ENCODE results near the gene FRMPD1. TPM values are rescaled to one million over a fixed set of nuclear protein-coding genes. Genes with fewer than 3 reads are reported as not detected.

The FRMPD1 gene
- total and polyA plus RNA-seq, 7 donors, result 0.16 to 0.71 (median 0.28) TPM; not detected in 2

DNA sequence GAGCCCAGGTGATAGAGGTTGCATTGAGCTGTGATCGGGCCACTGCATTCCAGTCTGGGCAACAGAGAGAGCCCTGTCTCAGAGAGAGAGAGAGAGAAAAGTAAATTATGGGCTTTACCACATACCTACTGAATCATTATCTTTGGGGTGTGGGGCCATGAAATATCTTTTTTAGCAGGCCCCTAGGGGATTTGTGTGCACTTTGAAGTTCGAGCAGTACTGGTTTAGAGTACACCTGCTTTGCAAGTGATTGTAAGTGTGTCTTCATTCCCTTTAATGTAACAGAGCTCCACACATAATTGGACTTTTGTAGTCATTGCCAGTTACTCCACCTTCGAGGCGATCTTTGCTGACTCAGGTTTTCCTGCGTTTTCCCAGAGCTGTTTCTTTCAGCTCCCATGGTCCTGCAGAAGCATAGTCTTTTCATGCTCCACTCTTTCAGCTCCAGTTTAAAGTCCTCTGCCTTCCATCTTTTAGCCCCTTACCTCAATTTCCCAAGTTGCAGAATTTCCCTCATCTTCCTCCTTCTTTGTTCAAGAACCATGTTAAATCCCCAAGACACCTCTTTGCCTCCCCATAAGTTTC is 24.0 kb upstream of the FRMPD1 start:
- TF ChIP-seq, protein P1, sequence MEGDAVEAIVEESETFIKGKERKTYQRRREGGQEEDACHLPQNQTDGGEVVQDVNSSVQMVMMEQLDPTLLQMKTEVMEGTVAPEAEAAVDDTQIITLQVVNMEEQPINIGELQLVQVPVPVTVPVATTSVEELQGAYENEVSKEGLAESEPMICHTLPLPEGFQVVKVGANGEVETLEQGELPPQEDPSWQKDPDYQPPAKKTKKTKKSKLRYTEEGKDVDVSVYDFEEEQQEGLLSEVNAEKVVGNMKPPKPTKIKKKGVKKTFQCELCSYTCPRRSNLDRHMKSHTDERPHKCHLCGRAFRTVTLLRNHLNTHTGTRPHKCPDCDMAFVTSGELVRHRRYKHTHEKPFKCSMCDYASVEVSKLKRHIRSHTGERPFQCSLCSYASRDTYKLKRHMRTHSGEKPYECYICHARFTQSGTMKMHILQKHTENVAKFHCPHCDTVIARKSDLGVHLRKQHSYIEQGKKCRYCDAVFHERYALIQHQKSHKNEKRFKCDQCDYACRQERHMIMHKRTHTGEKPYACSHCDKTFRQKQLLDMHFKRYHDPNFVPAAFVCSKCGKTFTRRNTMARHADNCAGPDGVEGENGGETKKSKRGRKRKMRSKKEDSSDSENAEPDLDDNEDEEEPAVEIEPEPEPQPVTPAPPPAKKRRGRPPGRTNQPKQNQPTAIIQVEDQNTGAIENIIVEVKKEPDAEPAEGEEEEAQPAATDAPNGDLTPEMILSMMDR (IDR thresholded peaks at IDR 0.05), result no peak
- no peak for TF ChIP-seq POLR2A (IDR thresholded peaks at IDR 0.05)
- TF ChIP-seq POLR2AphosphoS5 (IDR thresholded peaks at IDR 0.05), result no peak
- no peak for TF ChIP-seq EP300 (IDR thresholded peaks at IDR 0.05)
- no peaks in the 10 kb centered on the region for H3K27me3 ChIP-seq
- WGBS, 2 donors, result 53 to 76% methylated on average over 5 of the region's 5 CpGs
- no peak overlapping the region for H3K27ac ChIP-seq
- DNase-seq, result no peak
- H3K36me3 ChIP-seq, result no peaks in the 10 kb centered on the region
- intact Hi-C loops (cut with DNase I), result no loop called here
- H3K4me3 ChIP-seq, result no peak overlapping the region
- no peaks in the 10 kb centered on the region for H3K9me3 ChIP-seq
- H3K4me1 ChIP-seq, result no peaks in the 10 kb centered on the region

DNA sequence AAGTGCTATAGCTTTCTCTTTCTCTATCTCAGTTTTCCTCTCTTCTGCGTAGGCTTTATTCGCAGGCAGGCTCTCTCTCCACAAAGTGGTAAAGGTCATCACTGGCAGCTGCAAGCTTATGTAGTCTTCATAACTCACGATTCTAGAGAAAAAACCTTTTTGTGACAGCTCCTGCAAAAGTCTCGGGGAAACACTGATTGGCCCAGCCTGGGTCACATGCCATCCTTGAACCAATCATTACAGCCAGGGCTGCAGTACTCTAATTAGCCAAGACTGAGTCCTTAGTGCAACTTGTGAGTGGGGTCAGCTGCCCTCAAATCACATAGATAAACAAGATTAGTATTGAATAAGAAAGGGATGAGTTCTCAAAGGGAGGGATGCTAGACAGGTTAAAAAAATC is 18.3 kb upstream of the FRMPD1 start:
- no peak overlapping the region for H3K4me3 ChIP-seq
- no peaks in the 10 kb centered on the region for H3K36me3 ChIP-seq
- TF ChIP-seq POLR2A (IDR thresholded peaks at IDR 0.05) (no peak), POLR2AphosphoS5 (IDR thresholded peaks at IDR 0.05) (no peak), EP300 (IDR thresholded peaks at IDR 0.05) (no peak)
- TF ChIP-seq, protein P1 (IDR thresholded peaks at IDR 0.05), result no peak
- DNase-seq, result no peak
- intact Hi-C loops (cut with DNase I), result no loop called here
- H3K9me3 ChIP-seq, result no peaks in the 10 kb centered on the region
- no peak overlapping the region for H3K27ac ChIP-seq
- H3K4me1 ChIP-seq, result no peaks in the 10 kb centered on the region
- 86 to 87% methylated on average over 4 of the region's 4 CpGs for WGBS, 2 donors
- H3K27me3 ChIP-seq, result no peaks in the 10 kb centered on the region

DNA sequence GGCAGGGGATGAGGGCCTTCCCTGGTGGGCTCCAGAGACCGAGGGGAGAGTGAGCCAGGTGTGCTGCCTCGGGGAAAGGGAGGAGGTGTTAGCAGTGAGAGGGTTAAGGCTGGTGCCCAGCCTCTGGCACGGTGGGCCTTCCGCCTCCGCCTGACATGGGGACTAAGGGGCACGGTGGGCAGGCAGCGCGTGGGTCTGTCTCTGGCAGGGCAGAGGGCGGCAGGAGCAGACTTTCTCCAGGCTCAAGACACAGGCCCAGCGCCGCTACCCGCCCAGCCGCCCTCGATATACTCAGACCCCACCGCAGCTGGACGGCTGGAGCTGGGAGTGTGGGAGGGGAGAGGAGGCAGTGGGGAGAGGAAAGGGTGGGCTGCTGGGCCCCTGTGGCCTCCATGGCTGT is 14.9 kb upstream of the FRMPD1 start:
- Histone ChIP-seq H3K36me3 (no peaks in the 10 kb centered on the region), H3K4me1 (no peaks in the 10 kb centered on the region), H3K27ac (no peak overlapping the region), H3K27me3 (no peaks in the 10 kb centered on the region), H3K9me3 (no peaks in the 10 kb centered on the region), H3K4me3 (no peak overlapping the region)
- DNase-seq, result no peak
- WGBS, 2 donors, result 87 to 89% methylated on average over 16 of the region's 16 CpGs
- TF ChIP-seq, protein P1 (IDR thresholded peaks at IDR 0.05), result no peak
- TF ChIP-seq POLR2AphosphoS5 (IDR thresholded peaks at IDR 0.05), result no peak
- TF ChIP-seq EP300 (IDR thresholded peaks at IDR 0.05), result no peak
- no peak for TF ChIP-seq POLR2A (IDR thresholded peaks at IDR 0.05)
- intact Hi-C loops (cut with DNase I), result no loop called here

DNA sequence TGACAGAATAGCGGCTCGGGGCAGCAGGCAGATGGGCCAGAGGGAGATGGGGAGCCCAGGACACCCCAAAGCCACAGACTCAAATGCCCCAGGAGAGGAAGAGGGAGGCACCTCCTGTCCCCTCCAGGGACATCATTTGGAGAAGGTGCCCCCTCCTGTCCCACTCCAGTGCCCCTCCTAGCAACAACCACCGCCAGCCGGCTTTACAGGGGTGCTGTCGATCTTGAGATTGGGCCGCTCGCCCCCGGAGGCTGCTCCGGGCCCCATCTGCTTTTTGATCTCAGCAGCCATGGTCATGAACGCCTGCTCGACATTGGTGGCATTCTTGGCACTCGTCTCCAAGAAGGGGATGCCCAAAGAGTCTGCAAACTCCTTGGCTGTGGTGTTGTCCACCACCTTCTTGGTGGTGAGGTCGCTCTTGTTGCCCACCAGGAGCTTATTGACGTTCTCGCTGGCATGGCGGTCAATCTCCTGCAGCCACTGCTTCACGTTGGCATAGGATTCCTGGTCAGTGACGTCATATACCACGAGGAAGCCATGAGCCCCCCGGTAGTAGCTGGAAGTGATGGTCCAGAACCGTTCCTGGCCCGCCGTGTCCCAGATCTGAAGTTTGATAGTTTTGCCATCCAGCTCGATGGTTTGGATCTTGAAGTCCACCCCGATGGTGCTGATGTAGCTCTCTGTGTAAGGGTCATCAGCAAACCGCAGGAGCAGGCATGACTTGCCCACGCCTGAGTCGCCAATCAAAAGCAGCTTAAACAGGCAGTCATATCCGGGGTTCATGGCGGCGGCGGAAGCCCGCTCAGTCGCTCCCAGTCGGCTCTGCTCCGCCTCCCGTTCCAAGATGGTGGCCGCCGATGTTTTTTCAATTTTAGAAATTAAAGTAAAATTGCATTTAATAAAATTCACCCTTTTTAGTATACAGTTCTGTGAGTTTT is 14.0 kb upstream of the FRMPD1 start:
- Histone ChIP-seq H3K4me3 (no peak overlapping the region), H3K4me1 (no peaks in the 10 kb centered on the region), H3K36me3 (no peaks in the 10 kb centered on the region), H3K27ac (no peak overlapping the region), H3K9me3 (no peaks in the 10 kb centered on the region), H3K27me3 (no peaks in the 10 kb centered on the region)
- intact Hi-C loops (cut with DNase I), result no loop called here
- TF ChIP-seq EP300 (IDR thresholded peaks at IDR 0.05) (no peak), POLR2A (IDR thresholded peaks at IDR 0.05) (no peak), POLR2AphosphoS5 (IDR thresholded peaks at IDR 0.05) (no peak)
- TF ChIP-seq, protein P1 (IDR thresholded peaks at IDR 0.05), result no peak
- no peak for DNase-seq
- WGBS, 2 donors, result 94% methylated on average over 39 of the region's 39 CpGs
